GM19193 (cell line): ENCODE data around the gene ABCC12.

Experiments used
- POLR2A ChIP-seq: IDR thresholded peaks from 4 replicates; pipeline ENCODE4 v1.6.1; 2011; ENCODE audit not compliant: insufficient read depth, insufficient read length; ENCODE audit errors: extremely low read depth

Gene ABCC12

GRCh38 chr16:48155926-48156789, at the start of gene ABCC12:
ABCC12 (minus strand) TSS chr16:48155993; CDS start chr16:48146424, 9,569 bp downstream.
- TF ChIP-seq POLR2A = no peak

GRCh38 chr16:48204825-48205151, 49.0 kb upstream of the ABCC12 start:
- TF ChIP-seq POLR2A = no peak

- no peak for TF ChIP-seq POLR2A
Observed at GRCh38 chr16:48203974-48204824, 48.4 kb upstream of the ABCC12 start.

GRCh38 chr16:48201515-48202201, 45.9 kb upstream of the ABCC12 start:
- no peak for TF ChIP-seq POLR2A

- no peak for TF ChIP-seq POLR2A
Observed at GRCh38 chr16:48197294-48197693, 41.5 kb upstream of the ABCC12 start.

GRCh38 chr16:48194828-48195556, 39.2 kb upstream of the ABCC12 start:
- no peak for TF ChIP-seq POLR2A

- TF ChIP-seq POLR2A = no peak
Observed at GRCh38 chr16:48193846-48194245, 38.1 kb upstream of the ABCC12 start.

- TF ChIP-seq POLR2A = no peak
Observed at GRCh38 chr16:48188449-48189102, 32.8 kb upstream of the ABCC12 start.

GRCh38 chr16:48187779-48188178, 32.0 kb upstream of the ABCC12 start:
- TF ChIP-seq POLR2A = no peak

- TF ChIP-seq POLR2A = no peak
Observed at GRCh38 chr16:48184681-48185080, 28.9 kb upstream of the ABCC12 start.

GRCh38 chr16:48182979-48183537, 27.3 kb upstream of the ABCC12 start:
- TF ChIP-seq POLR2A = no peak

GRCh38 chr16:48180868-48181480, 25.2 kb upstream of the ABCC12 start:
- TF ChIP-seq POLR2A = no peak

GRCh38 chr16:48176635-48177408, 21.0 kb upstream of the ABCC12 start:
- TF ChIP-seq POLR2A = no peak
